ENCODE results near the gene DSCAM.

DNA sequence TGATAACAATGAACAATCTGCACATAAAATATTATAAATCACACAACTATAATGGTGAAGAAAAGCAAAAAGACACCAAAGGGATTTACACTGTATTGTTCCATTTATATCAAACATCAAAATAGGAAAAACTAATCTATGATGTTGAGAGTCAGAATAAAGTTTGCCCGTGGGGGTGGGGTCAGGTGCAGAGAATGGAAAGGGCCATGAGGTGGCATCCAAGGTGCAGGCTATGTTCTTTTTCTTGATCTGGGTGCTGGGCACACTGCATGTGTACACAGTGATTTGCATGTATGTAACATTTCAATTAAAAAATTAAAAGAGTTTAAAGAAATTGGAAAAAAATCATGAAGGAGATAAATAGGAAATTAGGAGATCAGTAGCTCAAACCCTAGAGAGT lies 127.3 kb downstream of the DSCAM start:
- TF ChIP-seq EZH2phosphoT487 (IDR thresholded peaks at IDR 0.05; ENCODE audit: insufficient read depth, low read depth) (no peak), EZH2 (IDR thresholded peaks at IDR 0.05; ENCODE audit: insufficient read depth, poor library complexity, severe bottlenecking) (no peak)
